ENCODE measurements around the gene SSH2. TPM values are rescaled to one million over a fixed set of nuclear protein-coding genes. Genes with fewer than 3 reads are reported as not detected.

SSH2 gene
- 30.0 to 34.2 TPM (median 32.2 TPM) in 5 replicates for total RNA-seq (2022; extraction: Qiagen RNA extraction; ENCODE audit: low read depth)

DNA sequence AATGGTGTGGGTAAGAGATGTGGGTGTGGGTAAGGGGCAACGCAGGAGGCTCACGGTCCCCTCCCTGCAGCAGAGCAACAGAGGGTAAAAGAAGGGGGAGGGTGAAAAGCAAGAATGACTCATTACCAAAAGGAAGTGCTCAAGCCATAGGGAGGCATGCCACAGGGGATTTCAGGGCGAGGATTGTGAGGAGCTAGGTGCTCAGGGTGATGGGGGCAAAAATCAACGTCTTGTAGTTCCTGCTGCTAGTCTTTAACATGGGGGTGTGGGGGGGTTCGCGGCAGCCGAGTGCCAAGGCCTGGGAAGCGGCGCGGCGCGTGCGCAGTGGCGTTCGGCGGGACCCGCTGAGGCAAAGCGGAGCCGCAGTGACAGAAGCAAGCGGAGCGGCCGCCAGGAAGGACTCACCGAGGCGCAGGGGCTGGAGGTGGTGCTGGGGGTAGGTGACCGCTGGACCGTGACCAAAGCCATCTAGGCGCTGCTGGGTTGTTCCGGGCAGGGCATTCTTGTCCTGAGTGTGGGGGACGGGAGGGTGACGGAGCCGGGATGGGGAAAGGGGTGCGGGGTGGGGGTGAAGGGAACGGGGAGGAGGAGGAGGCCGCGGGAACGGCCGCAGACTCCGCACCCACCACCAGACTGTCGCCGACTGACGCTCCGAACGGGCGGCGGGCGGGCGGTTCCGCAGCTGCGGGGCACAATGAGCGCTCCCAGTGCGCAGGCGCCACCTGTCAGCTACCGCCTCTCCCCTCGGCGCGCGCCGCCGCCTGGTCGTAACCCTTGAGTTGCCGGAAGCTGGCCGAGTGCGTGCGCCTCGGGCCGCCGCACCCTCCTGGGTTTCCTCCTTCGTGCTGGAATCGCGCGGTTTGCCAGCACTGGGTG lies at the start of gene SSH2:
TSS of gene SSH2 (minus strand) at position 696 of the 876 bp plus-strand sequence. CDS start at position 468, 228 bp downstream.

DNA sequence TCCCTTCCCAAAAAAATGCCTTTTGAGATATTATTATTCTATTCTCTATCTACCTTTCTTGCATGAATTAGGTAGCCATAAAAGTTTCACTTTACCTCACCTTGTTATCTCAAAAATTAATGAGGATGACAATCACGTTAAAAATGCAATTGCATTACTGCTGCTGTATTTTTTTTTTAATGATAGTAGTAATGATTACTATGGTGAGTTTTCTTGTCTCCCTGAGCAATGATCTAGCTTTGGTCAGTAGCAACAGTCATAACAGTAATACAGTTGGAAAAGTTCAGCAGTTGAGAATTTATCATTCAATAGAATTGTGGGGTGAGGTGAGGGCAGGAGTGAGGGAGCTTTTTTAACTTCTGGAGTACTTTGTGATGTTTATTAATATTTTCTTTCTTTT lies 11.3 kb upstream of the SSH2 start, which contains the start of gene EFCAB5:
TSS of gene EFCAB5 (plus strand) at position 301 of the 400 bp plus-strand sequence. CDS start 163 bp downstream, outside the sequence.

GRCh38 chr17:29622337-29623282 lies 307.4 kb downstream of the SSH2 start, which contains the start of gene CORO6:
Gene CORO6, minus strand, starts transcription at chr17:29622912. Its CDS starts 1,491 bp downstream, at chr17:29621421.

DNA sequence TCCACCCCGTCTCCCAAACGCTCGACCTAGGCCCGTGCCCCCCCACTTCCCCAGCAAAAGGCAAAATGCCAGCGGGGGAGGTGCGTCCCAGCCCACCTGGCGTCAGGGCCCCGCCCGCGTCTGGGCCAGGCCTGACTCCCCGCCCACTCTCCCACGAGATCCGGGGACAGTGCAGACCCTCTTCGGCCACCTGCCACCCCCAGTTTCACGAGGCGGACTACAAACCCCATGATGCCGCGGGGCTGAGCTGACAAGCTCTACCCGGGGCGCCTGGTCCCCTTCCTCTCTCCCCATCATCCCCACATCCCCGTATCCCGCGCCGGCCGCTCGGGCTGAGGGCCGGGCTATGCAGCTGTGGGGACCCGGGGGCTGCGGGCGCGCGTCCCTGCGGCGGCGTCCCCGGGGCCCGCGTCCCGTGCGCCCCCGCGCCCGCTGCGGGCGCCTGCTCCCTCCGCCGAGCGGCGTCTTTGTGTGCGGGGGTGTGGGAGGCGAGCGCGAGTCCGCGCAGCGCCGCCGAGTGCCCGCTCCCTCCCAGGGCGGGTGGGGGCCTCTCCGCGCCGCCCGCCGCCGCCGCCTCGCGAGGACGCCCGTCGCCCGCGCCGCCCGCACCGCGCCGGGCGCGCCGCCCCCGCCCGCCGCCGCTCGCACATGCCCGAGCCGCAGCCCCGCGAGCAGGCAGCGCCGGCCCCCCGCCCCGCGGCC lies 337.0 kb downstream of the SSH2 start, which contains the start of gene ANKRD13B:
TSS of gene ANKRD13B (plus strand) at position 283 of the 702 bp plus-strand sequence. CDS start 490 bp downstream, outside the sequence.

DNA sequence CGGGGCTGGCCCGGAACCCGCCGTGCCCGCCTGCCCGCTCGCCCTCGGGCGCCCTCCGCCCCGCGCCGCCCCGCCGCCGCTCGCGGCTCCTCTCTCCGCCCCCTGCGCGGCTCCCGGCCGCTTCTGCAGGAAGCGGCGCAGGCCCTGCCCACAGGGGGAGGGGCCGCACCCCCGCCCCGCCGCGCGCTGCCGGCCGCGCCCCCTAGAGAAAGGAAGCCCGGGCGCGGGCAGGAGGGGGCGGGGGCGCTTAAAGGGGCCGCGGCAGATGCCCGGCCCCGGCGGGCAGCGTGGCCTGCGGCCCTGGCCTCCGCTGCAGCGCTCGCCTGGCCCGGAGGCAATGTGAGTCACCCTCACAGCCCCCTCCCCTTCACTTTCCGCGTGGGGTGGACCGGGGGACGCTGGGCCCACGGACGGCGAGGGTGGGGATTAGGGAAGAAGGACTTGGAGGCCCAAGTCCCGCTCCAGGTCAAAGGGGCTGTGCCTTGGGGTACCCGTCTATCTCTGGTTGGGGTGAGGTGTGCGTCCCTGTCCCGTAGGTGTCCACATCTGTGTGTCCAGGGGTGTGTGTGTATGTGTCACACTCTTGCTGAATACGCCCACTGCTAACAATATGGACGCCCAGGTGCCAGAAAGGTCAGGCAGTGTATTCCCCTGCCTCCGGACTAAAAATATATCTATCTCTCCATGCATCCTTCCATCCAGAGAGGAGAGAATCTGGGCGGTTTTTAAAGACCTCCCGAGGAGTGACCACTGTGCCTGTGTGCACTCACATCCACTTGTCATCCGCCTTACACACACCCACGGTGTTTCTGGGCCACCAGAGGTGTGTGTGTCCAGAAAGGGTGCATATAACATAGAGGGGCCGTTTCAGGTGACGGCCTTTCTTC lies 340.3 kb downstream of the SSH2 start, which contains the start of gene GIT1:
TSS of gene GIT1 (minus strand) at position 125 of the 887 bp plus-strand sequence. CDS start 270 bp downstream, outside the sequence.

Other genes with a start within 250 kb of the SSH2 start
- 0.24 to 0.70 TPM (median 0.41 TPM) in 4 of 5 replicates, not detected in the other for gene EFCAB5, start 11.4 kb upstream of the SSH2 start, total RNA-seq (2022; extraction: Qiagen RNA extraction; ENCODE audit: low read depth)
- 27.5 to 32.9 TPM (median 32.0 TPM) in 5 replicates for gene NSRP1, start 186.6 kb upstream of the SSH2 start, total RNA-seq (2022; extraction: Qiagen RNA extraction; ENCODE audit: low read depth)